Memory B cell (primary cell): ENCODE measurements around the gene SGIP1.

Source experiments
- ATAC-seq: fragments of 150-1000 bp; cut with Tn5 transposase; 2 replicates; pipeline ENCODE4 v1.10.0; 2021; ENCODE audit warnings: low read depth, mild to moderate bottlenecking, moderate library complexity
- DNase-seq, 2 donors: peaks; one replicate each; pipeline ENCODE4 v3.0.0; 2022; ENCODE audit warnings: low spot score in 2 of 2
- H3K27ac Mint-ChIP-seq: one replicate; pipeline ENCODE4 v1.8.0; 2022; ENCODE audit warnings: mild to moderate bottlenecking, moderate library complexity, mixed read lengths
- H3K27me3 Mint-ChIP-seq: one replicate; pipeline ENCODE4 v1.8.0; 2022; ENCODE audit warnings: mixed read lengths
- H3K36me3 Mint-ChIP-seq: one replicate; pipeline ENCODE4 v1.8.0; 2022; ENCODE audit warnings: mild to moderate bottlenecking, mixed read lengths
- H3K4me1 Mint-ChIP-seq: one replicate; pipeline ENCODE4 v1.8.0; 2022; ENCODE audit warnings: mixed read lengths
- H3K4me3 Mint-ChIP-seq: one replicate; pipeline ENCODE4 v1.8.0; 2022; ENCODE audit warnings: mild to moderate bottlenecking, moderate library complexity, mixed read lengths
- H3K9me3 Mint-ChIP-seq: one replicate; pipeline ENCODE4 v1.8.0; 2022; ENCODE audit warnings: mixed read lengths

The SGIP1 gene

GRCh38 chr1:66505671-66506392 is 28.1 kb upstream of the SGIP1 start:
- no peak for ATAC-seq
- H3K9me3 Mint-ChIP-seq: no peaks in the 10 kb centered on the region
- H3K4me1 Mint-ChIP-seq: no peaks in the 10 kb centered on the region
- H3K4me3 Mint-ChIP-seq: no peak overlapping the region
- no peak overlapping the region for H3K27ac Mint-ChIP-seq
- peaks cover 12% of the 10 kb centered on the region for H3K27me3 Mint-ChIP-seq
- no peaks in the 10 kb centered on the region for H3K36me3 Mint-ChIP-seq
- DNase-seq: no peak

GRCh38 chr1:66506393-66506687 is 27.6 kb upstream of the SGIP1 start:
- no peak for DNase-seq
- no peaks in the 10 kb centered on the region for H3K9me3 Mint-ChIP-seq
- H3K4me3 Mint-ChIP-seq: no peak overlapping the region
- no peak for ATAC-seq
- no peaks in the 10 kb centered on the region for H3K36me3 Mint-ChIP-seq
- no peak overlapping the region for H3K27ac Mint-ChIP-seq
- H3K4me1 Mint-ChIP-seq: no peaks in the 10 kb centered on the region
- peaks cover 14% of the 10 kb centered on the region for H3K27me3 Mint-ChIP-seq

GRCh38 chr1:66506991-66507390 is 27.0 kb upstream of the SGIP1 start:
- Mint-ChIP-seq H3K4me1 (no peaks in the 10 kb centered on the region), H3K27ac (no peak overlapping the region), H3K4me3 (no peak overlapping the region), H3K36me3 (no peaks in the 10 kb centered on the region), H3K9me3 (no peaks in the 10 kb centered on the region), H3K27me3 (peaks cover 17% of the 10 kb centered on the region)
- no peak for DNase-seq
- no peak for ATAC-seq

- DNase-seq (no peak), ATAC-seq (no peak)
- no peak overlapping the region for H3K4me3 Mint-ChIP-seq
- H3K36me3 Mint-ChIP-seq: peaks cover 2% of the 10 kb centered on the region
- peaks cover 6% of the 10 kb centered on the region for H3K9me3 Mint-ChIP-seq
- H3K4me1 Mint-ChIP-seq: no peaks in the 10 kb centered on the region
- H3K27me3 Mint-ChIP-seq: peaks cover 23% of the 10 kb centered on the region
- H3K27ac Mint-ChIP-seq: no peak overlapping the region
Measured at GRCh38 chr1:66510407-66510806, 23.5 kb upstream of the SGIP1 start.

GRCh38 chr1:66511118-66511517 is 22.8 kb upstream of the SGIP1 start:
- H3K4me3 Mint-ChIP-seq: no peak overlapping the region
- no peak for ATAC-seq
- no peaks in the 10 kb centered on the region for H3K4me1 Mint-ChIP-seq
- peaks cover 6% of the 10 kb centered on the region for H3K9me3 Mint-ChIP-seq
- H3K36me3 Mint-ChIP-seq: peaks cover 2% of the 10 kb centered on the region
- no peak for DNase-seq
- H3K27ac Mint-ChIP-seq: no peak overlapping the region
- H3K27me3 Mint-ChIP-seq: peaks cover 26% of the 10 kb centered on the region

GRCh38 chr1:66517959-66518358 is 16.0 kb upstream of the SGIP1 start:
- H3K4me1 Mint-ChIP-seq: no peaks in the 10 kb centered on the region
- peaks cover 6% of the 10 kb centered on the region for H3K9me3 Mint-ChIP-seq
- peaks cover 14% of the 10 kb centered on the region for H3K27me3 Mint-ChIP-seq
- no peak overlapping the region for H3K27ac Mint-ChIP-seq
- H3K36me3 Mint-ChIP-seq: peaks cover 2% of the 10 kb centered on the region
- DNase-seq (no peak), ATAC-seq (no peak)
- no peak overlapping the region for H3K4me3 Mint-ChIP-seq

GRCh38 chr1:66518654-66519053 is 15.3 kb upstream of the SGIP1 start:
- H3K36me3 Mint-ChIP-seq: peaks cover 2% of the 10 kb centered on the region
- H3K27me3 Mint-ChIP-seq: peaks cover 10% of the 10 kb centered on the region
- H3K4me3 Mint-ChIP-seq: no peak overlapping the region
- peaks cover 3% of the 10 kb centered on the region for H3K9me3 Mint-ChIP-seq
- ATAC-seq (no peak), DNase-seq (no peak)
- H3K27ac Mint-ChIP-seq: no peak overlapping the region
- H3K4me1 Mint-ChIP-seq: no peaks in the 10 kb centered on the region

- peaks cover 2% of the 10 kb centered on the region for H3K9me3 Mint-ChIP-seq
- H3K36me3 Mint-ChIP-seq: peaks cover 2% of the 10 kb centered on the region
- ATAC-seq (no peak), DNase-seq (no peak)
- no peaks in the 10 kb centered on the region for H3K4me1 Mint-ChIP-seq
- H3K27me3 Mint-ChIP-seq: peaks cover 10% of the 10 kb centered on the region
- H3K4me3 Mint-ChIP-seq: no peak overlapping the region
- no peak overlapping the region for H3K27ac Mint-ChIP-seq
Measured at GRCh38 chr1:66519992-66520391, 14.0 kb upstream of the SGIP1 start.

- ATAC-seq: no peak
- H3K4me1 Mint-ChIP-seq: no peaks in the 10 kb centered on the region
- no peak overlapping the region for H3K27ac Mint-ChIP-seq
- no peaks in the 10 kb centered on the region for H3K36me3 Mint-ChIP-seq
- peaks cover 8% of the 10 kb centered on the region for H3K27me3 Mint-ChIP-seq
- DNase-seq: no peak
- no peaks in the 10 kb centered on the region for H3K9me3 Mint-ChIP-seq
- H3K4me3 Mint-ChIP-seq: no peak overlapping the region
Measured at GRCh38 chr1:66520655-66521054, 13.3 kb upstream of the SGIP1 start.

GRCh38 chr1:66521721-66522365 is 12.1 kb upstream of the SGIP1 start:
- Mint-ChIP-seq H3K4me3 (no peak overlapping the region), H3K27ac (no peak overlapping the region), H3K36me3 (no peaks in the 10 kb centered on the region), H3K4me1 (no peaks in the 10 kb centered on the region), H3K27me3 (peaks cover 5% of the 10 kb centered on the region), H3K9me3 (no peaks in the 10 kb centered on the region)
- ATAC-seq (no peak), DNase-seq (no peak)

GRCh38 chr1:66523562-66523961 is 10.4 kb upstream of the SGIP1 start:
- Mint-ChIP-seq H3K4me1 (no peaks in the 10 kb centered on the region), H3K9me3 (no peaks in the 10 kb centered on the region), H3K4me3 (no peak overlapping the region), H3K27ac (no peak overlapping the region), H3K27me3 (peaks cover 3% of the 10 kb centered on the region), H3K36me3 (no peaks in the 10 kb centered on the region)
- ATAC-seq: no peak
- no peak for DNase-seq

GRCh38 chr1:66525086-66525485 is 8.9 kb upstream of the SGIP1 start:
- Mint-ChIP-seq H3K4me1 (no peaks in the 10 kb centered on the region), H3K36me3 (no peaks in the 10 kb centered on the region), H3K27ac (no peak overlapping the region), H3K27me3 (peaks cover 5% of the 10 kb centered on the region), H3K9me3 (no peaks in the 10 kb centered on the region), H3K4me3 (no peak overlapping the region)
- ATAC-seq (no peak), DNase-seq (no peak)

GRCh38 chr1:66526036-66526435 is 7.9 kb upstream of the SGIP1 start:
- no peak for DNase-seq
- no peaks in the 10 kb centered on the region for H3K9me3 Mint-ChIP-seq
- ATAC-seq: no peak
- H3K4me3 Mint-ChIP-seq: no peak overlapping the region
- no peaks in the 10 kb centered on the region for H3K4me1 Mint-ChIP-seq
- no peak overlapping the region for H3K27ac Mint-ChIP-seq
- peaks cover 5% of the 10 kb centered on the region for H3K27me3 Mint-ChIP-seq
- H3K36me3 Mint-ChIP-seq: no peaks in the 10 kb centered on the region

GRCh38 chr1:66526991-66527390 is 7.0 kb upstream of the SGIP1 start:
- Mint-ChIP-seq H3K27ac (no peak overlapping the region), H3K27me3 (peaks cover 7% of the 10 kb centered on the region), H3K4me3 (no peak overlapping the region), H3K36me3 (no peaks in the 10 kb centered on the region), H3K4me1 (no peaks in the 10 kb centered on the region), H3K9me3 (no peaks in the 10 kb centered on the region)
- ATAC-seq (no peak), DNase-seq (no peak)

GRCh38 chr1:66527686-66528085 is 6.3 kb upstream of the SGIP1 start:
- Mint-ChIP-seq H3K9me3 (no peaks in the 10 kb centered on the region), H3K27ac (no peak overlapping the region), H3K4me3 (no peak overlapping the region), H3K36me3 (no peaks in the 10 kb centered on the region), H3K27me3 (peaks cover 11% of the 10 kb centered on the region), H3K4me1 (peaks cover 3% of the 10 kb centered on the region)
- no peak for ATAC-seq
- DNase-seq: no peak
